CD4-positive, CD25-positive, alpha-beta regulatory T cell (primary cell): Measurements from ENCODE around the gene NEURL2. TPM values are rescaled to one million over a fixed set of nuclear protein-coding genes. Genes with fewer than 3 reads are reported as not detected.
A peak's percentile ranks its signal among the peaks of the same experiment; 100 is the strongest.

Experiments used
- ATAC-seq, 2 donors: fragments of 150-1000 bp; cut with Tn5 transposase; one replicate each; pipeline ENCODE4 v1.10.0; 2021; ENCODE audit warnings: low read depth in 2 of 2, moderate number of reproducible peaks in 2 of 2, moderate library complexity in 1 of 2
- DNase-seq, 3 donors: peaks; one replicate each; pipeline versions ENCODE4 v3.0.0 to v3.0.0-alpha.2; 2012 to 2022; ENCODE audit warnings: mixed read lengths in 1 of 3
- H3K27ac ChIP-seq: one replicate; pipeline ENCODE4 v1.7.0; 2013; ENCODE audit warnings: mild to moderate bottlenecking, low read length; ENCODE audit not compliant: insufficient read depth, poor library complexity, severe bottlenecking
- H3K27me3 ChIP-seq: one replicate; pipeline ENCODE4 v1.7.0; 2013; ENCODE audit warnings: low read length; ENCODE audit not compliant: control insufficient read depth, insufficient read depth
- H3K36me3 ChIP-seq: one replicate; pipeline ENCODE4 v1.7.0; 2013; ENCODE audit warnings: mild to moderate bottlenecking, low read length, moderate library complexity; ENCODE audit not compliant: control insufficient read depth, insufficient read depth
- H3K4me1 ChIP-seq: 2 replicates; pipeline ENCODE4 v1.7.0; 2013; ENCODE audit warnings: mild to moderate bottlenecking, low read length; ENCODE audit not compliant: insufficient read depth, control insufficient read depth, poor library complexity, severe bottlenecking
- H3K4me3 ChIP-seq: one replicate; pipeline ENCODE4 v1.7.0; 2013; ENCODE audit warnings: low read depth, mild to moderate bottlenecking, low read length, moderate library complexity
- H3K9me3 ChIP-seq, 2 experiments: 1 replicate in 1 of 2; 2 replicates in 1 of 2; pipeline ENCODE4 v1.7.0; 2013; ENCODE audit warnings: low read length in 2 of 2, mild to moderate bottlenecking in 1 of 2, moderate library complexity in 1 of 2; ENCODE audit not compliant: control insufficient read depth in 2 of 2
- H3K27ac Mint-ChIP-seq, 3 donors: one replicate each; pipeline ENCODE4 v1.8.0; 2020 to 2022; ENCODE audit warnings: mild to moderate bottlenecking in 3 of 3, mixed read lengths in 3 of 3, moderate library complexity in 2 of 3
- H3K27me3 Mint-ChIP-seq: one replicate; pipeline ENCODE4 v1.8.0; 2022; ENCODE audit warnings: mild to moderate bottlenecking, mixed read lengths
- H3K36me3 Mint-ChIP-seq: one replicate; pipeline ENCODE4 v1.8.0; 2020; ENCODE audit warnings: mixed read lengths
- H3K4me1 Mint-ChIP-seq, 4 donors: one replicate each; pipeline ENCODE4 v1.8.0; 2020 to 2022; ENCODE audit warnings: mixed read lengths in 4 of 4, mild to moderate bottlenecking in 1 of 4
- H3K4me3 Mint-ChIP-seq, 4 donors: one replicate each; pipeline ENCODE4 v1.8.0; 2020 to 2022; ENCODE audit warnings: mild to moderate bottlenecking in 4 of 4, mixed read lengths in 4 of 4, moderate library complexity in 3 of 4
- H3K9me3 Mint-ChIP-seq, 7 donors: one replicate each; pipeline ENCODE4 v1.8.0; 2020 to 2022; ENCODE audit warnings: mixed read lengths in 7 of 7, mild to moderate bottlenecking in 3 of 7, moderate library complexity in 2 of 7
- polyA plus RNA-seq, 4 donors: library from polyadenylated mRNA; unstranded; fragments of 300-500 nt; fragmentation: Illumina TruSeq; gene quantifications; one replicate each; pipeline ENCODE4 v1.2.3, GENCODE V29; 2021
- total RNA-seq: library from RNA; stranded (reverse); gene quantifications from one replicate; pipeline ENCODE4 v1.2.3, GENCODE V29; 2022

The NEURL2 gene
- total and polyA plus RNA-seq, 5 donors from 2014 or later = 0.76 to 3.0 (median 2.4) TPM

DNA sequence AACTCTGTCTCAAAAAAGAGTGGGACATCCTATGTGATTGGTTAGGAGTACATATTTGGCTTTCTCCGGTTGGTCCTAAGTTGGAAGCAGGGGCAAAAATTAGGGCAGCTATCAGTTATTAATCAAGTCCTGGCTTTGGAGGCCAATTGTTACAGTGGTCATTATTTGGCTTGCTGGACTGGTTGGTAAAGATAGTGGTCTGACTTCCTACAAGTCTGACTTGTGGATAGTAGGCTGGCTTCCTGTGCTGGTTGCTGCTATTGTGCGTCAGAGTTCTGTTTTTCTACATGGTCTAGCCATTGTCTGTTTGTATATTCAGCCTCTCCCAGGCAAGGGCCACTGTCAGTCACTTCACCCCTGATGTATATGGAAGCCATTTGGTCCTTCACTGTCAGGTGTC lies 40.8 kb downstream of the NEURL2 start:
- H3K9me3 Mint-ChIP-seq = no peaks in the 10 kb centered on the region
- Histone ChIP-seq H3K4me3 (no peak overlapping the region), H3K36me3 (peaks cover 58% of the 10 kb centered on the region), H3K4me1 (peaks cover 12% of the 10 kb centered on the region), H3K9me3 (no peaks in the 10 kb centered on the region), H3K27me3 (no peaks in the 10 kb centered on the region), H3K27ac (no peak overlapping the region)
- ATAC-seq (no peak), DNase-seq (no peak)
- peak overlapping the region in 1 of 4 donors; percentile 35 for H3K4me3 Mint-ChIP-seq
- H3K4me1 Mint-ChIP-seq = peaks cover 0 to 37% (median 16%) of the 10 kb centered on the region in 4 donors
- H3K36me3 Mint-ChIP-seq = peaks cover 31% of the 10 kb centered on the region
- H3K27me3 Mint-ChIP-seq = no peaks in the 10 kb centered on the region
- peak overlapping the region in 1 of 3 donors; percentile 54 for H3K27ac Mint-ChIP-seq

DNA sequence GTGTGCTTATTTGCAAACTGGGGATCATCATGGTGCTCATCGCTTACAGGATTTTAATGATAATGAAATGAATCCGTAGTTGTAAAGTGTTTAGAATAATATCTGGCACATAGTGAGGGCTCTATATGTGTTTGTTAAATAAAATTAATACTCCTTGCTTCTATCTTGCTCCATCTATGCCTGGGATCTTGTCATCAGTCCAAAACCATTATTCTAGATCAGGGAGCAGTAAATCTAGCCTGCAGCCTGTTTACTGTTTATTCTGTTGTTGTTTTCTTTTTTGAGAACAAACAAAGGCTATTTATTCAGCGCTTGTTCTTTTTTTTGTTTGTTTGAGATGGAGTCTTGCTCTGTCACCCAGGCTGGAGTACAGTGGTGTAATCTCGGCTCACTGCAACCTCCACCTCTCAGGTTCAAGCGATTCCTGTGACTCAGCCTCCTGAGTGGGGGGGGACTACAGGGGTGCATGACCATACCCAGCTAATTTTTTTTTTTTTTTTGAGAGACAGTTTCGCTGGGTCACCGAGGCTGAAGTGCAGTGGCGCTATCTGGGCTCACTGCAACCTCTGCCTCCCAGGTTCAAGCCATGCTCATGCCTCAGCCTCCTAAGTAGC lies 41.9 kb downstream of the NEURL2 start:
- Histone ChIP-seq H3K27ac (no peak overlapping the region), H3K27me3 (no peaks in the 10 kb centered on the region), H3K4me3 (no peak overlapping the region), H3K4me1 (peaks cover 6% of the 10 kb centered on the region), H3K36me3 (peaks cover 65% of the 10 kb centered on the region), H3K9me3 (no peaks in the 10 kb centered on the region)
- no peaks in the 10 kb centered on the region for H3K9me3 Mint-ChIP-seq
- H3K4me1 Mint-ChIP-seq = peaks cover 0 to 26% (median 15%) of the 10 kb centered on the region in 4 donors
- peaks cover 37% of the 10 kb centered on the region for H3K36me3 Mint-ChIP-seq
- H3K27ac Mint-ChIP-seq = no peak overlapping the region
- H3K4me3 Mint-ChIP-seq = no peak overlapping the region
- no peak for DNase-seq
- no peaks in the 10 kb centered on the region for H3K27me3 Mint-ChIP-seq
- no peak for ATAC-seq

DNA sequence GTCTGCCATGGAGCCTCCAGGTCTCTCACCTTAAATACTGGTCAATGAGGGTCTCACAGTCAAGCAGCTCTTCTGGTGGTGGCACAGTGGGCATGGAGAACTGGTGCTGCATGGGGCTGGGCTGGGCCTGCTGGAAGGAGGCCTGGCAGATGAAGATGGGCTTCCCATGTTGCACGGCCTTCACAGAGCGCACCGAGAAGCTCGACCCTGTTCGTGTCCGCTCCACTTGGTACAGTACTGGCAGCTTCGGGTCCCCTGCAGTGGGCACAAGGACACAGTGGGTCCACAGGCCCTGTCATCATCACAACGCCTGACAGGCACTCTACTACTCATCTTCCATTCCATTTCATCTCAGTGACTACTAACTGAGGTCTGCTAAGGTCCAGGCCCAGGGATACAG lies 42.6 kb downstream of the NEURL2 start:
- Histone ChIP-seq H3K27me3 (no peaks in the 10 kb centered on the region), H3K4me1 (no peaks in the 10 kb centered on the region), H3K36me3 (peaks cover 65% of the 10 kb centered on the region), H3K9me3 (no peaks in the 10 kb centered on the region), H3K4me3 (no peak overlapping the region), H3K27ac (no peak overlapping the region)
- H3K4me1 Mint-ChIP-seq = peaks cover 0 to 19% (median 11%) of the 10 kb centered on the region in 4 donors
- H3K27ac Mint-ChIP-seq = peak overlapping the region in 1 of 3 donors; percentile 60
- peaks cover 35% of the 10 kb centered on the region for H3K36me3 Mint-ChIP-seq
- no peak for DNase-seq
- H3K4me3 Mint-ChIP-seq = no peak overlapping the region
- no peaks in the 10 kb centered on the region for H3K27me3 Mint-ChIP-seq
- no peaks in the 10 kb centered on the region for H3K9me3 Mint-ChIP-seq
- ATAC-seq = no peak

DNA sequence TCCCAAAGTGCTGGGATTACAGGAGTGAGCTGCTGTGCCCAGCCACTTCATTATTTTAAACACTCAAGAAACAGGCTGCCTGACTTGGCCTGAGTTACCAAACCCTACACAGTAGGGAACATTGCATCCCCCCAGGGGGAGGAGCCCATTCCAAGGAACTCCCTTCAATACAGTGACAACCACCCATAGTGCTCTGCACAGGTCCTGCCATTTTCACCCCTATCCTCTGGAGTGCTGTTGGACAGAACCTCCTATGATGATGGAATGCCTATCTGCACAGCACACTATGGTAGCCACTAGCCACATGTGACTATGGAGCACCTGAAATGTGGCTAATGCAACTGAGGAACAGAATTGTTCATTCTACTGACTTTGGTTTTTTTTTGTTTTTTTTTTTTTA lies 45.6 kb downstream of the NEURL2 start:
- Histone ChIP-seq H3K27ac (no peak overlapping the region), H3K9me3 (no peaks in the 10 kb centered on the region), H3K27me3 (no peaks in the 10 kb centered on the region), H3K4me1 (no peaks in the 10 kb centered on the region), H3K4me3 (no peak overlapping the region), H3K36me3 (peaks cover 74% of the 10 kb centered on the region)
- ATAC-seq (no peak), DNase-seq (no peak)
- no peaks in the 10 kb centered on the region for H3K27me3 Mint-ChIP-seq
- H3K9me3 Mint-ChIP-seq = no peaks in the 10 kb centered on the region
- no peak overlapping the region for H3K4me3 Mint-ChIP-seq
- peaks cover 0 to 8% (median 4%) of the 10 kb centered on the region in 4 donors for H3K4me1 Mint-ChIP-seq
- peaks cover 32% of the 10 kb centered on the region for H3K36me3 Mint-ChIP-seq
- H3K27ac Mint-ChIP-seq = no peak overlapping the region

DNA sequence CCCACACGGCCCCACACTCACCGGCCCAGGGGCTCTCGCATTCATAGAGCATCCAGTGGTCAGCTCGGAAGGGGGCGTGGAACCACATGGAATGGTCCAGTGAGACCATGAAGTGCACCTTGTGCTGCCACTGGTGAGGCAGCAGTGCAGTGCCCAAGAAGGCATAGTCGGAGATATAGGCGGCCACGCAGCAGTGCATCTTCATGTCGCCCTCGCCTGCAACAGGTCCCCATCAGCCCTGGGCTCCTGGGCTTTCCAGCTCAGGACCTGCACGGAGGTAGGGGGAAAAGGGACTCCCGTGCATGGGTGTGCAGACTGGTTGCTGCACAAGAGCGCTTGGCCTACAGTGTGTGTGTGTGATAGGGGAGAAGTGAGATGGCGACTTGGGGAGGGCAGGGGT lies 47.5 kb downstream of the NEURL2 start:
- H3K27ac Mint-ChIP-seq = peak overlapping the region in 1 of 3 donors; percentile 48

DNA sequence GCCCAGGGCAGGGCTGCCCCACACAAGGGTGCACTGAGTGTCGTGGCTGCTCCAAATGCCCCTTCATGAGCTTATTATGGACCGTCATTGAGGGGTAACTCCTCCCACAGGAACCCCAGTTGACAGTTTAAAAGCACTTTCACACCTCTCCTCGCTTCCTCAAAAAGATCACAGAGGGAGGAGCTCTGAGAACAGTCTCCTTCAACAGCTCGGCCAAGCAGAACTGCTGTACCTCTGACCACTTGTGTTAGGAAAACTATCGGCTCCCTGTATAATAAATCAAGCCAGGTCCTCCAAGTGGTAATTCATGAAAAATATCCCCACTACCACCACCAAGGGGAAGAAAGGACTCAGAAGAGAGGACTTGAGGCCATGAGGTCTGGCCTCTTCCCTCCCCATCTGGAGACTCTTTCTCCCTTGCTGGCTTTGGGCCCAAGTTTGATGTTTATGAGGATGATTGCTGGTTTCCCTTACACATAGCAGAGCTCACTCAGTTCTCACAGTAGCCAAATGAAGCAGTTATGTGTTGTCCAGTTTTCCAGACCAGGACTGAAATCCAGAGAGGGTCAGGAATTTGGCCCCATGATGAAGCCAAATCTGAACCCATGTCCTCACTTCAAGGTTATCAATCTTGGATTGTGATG lies 48.7 kb downstream of the NEURL2 start:
- H3K27me3 Mint-ChIP-seq = no peaks in the 10 kb centered on the region
- H3K36me3 ChIP-seq = peaks cover 52% of the 10 kb centered on the region
- no peak for ATAC-seq
- H3K4me1 Mint-ChIP-seq = peaks cover 0 to under 1% (median under 1%) of the 10 kb centered on the region in 4 donors
- H3K27me3 ChIP-seq = no peaks in the 10 kb centered on the region
- H3K4me3 Mint-ChIP-seq = no peak overlapping the region
- H3K27ac Mint-ChIP-seq = peak overlapping the region in 1 of 3 donors; percentile 53
- H3K4me1 ChIP-seq = no peaks in the 10 kb centered on the region
- no peak overlapping the region for H3K27ac ChIP-seq
- H3K4me3 ChIP-seq = no peak overlapping the region
- H3K9me3 ChIP-seq = no peaks in the 10 kb centered on the region
- no peaks in the 10 kb centered on the region for H3K9me3 Mint-ChIP-seq
- DNase-seq = no peak
- H3K36me3 Mint-ChIP-seq = peaks cover 15% of the 10 kb centered on the region

More for the DNA sequence above, 47.5 kb downstream of the NEURL2 start:
- peaks cover 58% of the 10 kb centered on the region for H3K36me3 ChIP-seq
- peaks cover 21% of the 10 kb centered on the region for H3K36me3 Mint-ChIP-seq
- H3K4me3 ChIP-seq = no peak overlapping the region
- no peaks in the 10 kb centered on the region for H3K9me3 Mint-ChIP-seq
- H3K27me3 Mint-ChIP-seq = no peaks in the 10 kb centered on the region
- DNase-seq = no peak
- no peak overlapping the region for H3K27ac ChIP-seq
- peaks cover 0 to 3% (median 0%) of the 10 kb centered on the region in 4 donors for H3K4me1 Mint-ChIP-seq
- H3K27me3 ChIP-seq = no peaks in the 10 kb centered on the region
- no peak for ATAC-seq
- no peaks in the 10 kb centered on the region for H3K9me3 ChIP-seq
- H3K4me3 Mint-ChIP-seq = no peak overlapping the region
- H3K4me1 ChIP-seq = no peaks in the 10 kb centered on the region

DNA sequence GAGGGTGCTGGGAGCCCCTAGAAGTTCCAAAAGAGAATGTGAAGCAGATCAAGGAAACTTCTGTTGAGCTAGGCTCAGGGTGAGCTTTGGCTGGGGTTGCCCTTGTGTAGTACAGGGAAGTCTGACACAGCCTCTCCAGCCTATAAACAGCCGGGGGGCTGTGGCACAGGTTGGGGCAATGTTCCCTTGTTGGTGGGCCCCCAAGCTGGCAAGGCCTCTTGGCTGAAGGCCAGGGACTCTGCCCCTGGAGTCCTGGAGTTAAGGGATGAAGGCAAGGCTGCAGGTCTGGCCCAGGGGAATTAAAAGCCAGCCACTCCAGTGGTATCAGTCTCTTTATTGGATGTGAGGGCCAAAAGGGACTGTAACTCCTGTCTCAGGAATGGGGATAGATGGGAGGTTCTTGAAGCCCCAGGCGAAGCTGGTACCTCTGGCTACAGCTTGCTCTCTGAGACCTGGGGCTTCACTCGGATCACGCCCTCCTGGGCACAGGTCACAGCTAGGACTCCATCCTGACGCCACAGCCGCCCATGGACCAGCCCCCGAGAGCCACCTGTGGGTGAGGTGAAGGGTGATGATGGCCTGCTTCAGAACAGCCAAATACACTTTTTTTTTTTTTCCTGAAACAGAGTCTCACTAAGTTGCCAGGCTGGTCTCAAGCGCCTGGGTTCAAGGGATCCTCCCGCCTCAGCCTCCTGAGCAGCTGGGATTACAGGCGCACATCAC lies 49.4 kb downstream of the NEURL2 start:
- H3K4me1 ChIP-seq = no peaks in the 10 kb centered on the region
- Mint-ChIP-seq H3K27me3 (no peaks in the 10 kb centered on the region), H3K36me3 (peaks cover 15% of the 10 kb centered on the region), H3K4me3 (no peak overlapping the region), H3K27ac (no peak overlapping the region), H3K9me3 (no peaks in the 10 kb centered on the region), H3K4me1 (peaks cover 0 to 8% (median 2%) of the 10 kb centered on the region in 4 donors)
- DNase-seq = no peak
- no peak overlapping the region for H3K4me3 ChIP-seq
- ATAC-seq = no peak
- H3K9me3 ChIP-seq = no peaks in the 10 kb centered on the region
- H3K27ac ChIP-seq = no peak overlapping the region
- no peaks in the 10 kb centered on the region for H3K27me3 ChIP-seq
- peaks cover 46% of the 10 kb centered on the region for H3K36me3 ChIP-seq
